Cerebellar cortex (tissue), 1 donor: Measurements from ENCODE around the gene ACHE.

Experiments used
- DNase-seq: peaks from one replicate; pipeline ENCODE4 v3.0.0-alpha.2; 2015; ENCODE audit warnings: low spot score

ACHE gene

GRCh38 chr7:100896732-100897608 lies 1.3 kb upstream of the ACHE start:
- no peak for DNase-seq

- peak; percentile 79 for DNase-seq
These were observed 456 bp upstream of the ACHE start for GRCh38 chr7:100895956-100896731.

GRCh38 chr7:100894860-100895700 lies 608 bp downstream of the ACHE start:
- DNase-seq: peak; percentile 54

GRCh38 chr7:100893910-100894721 lies 1.6 kb downstream of the ACHE start:
- DNase-seq: no peak

- DNase-seq: no peak
These were observed 2.3 kb downstream of the ACHE start for GRCh38 chr7:100893318-100893895.

GRCh38 chr7:100892364-100893317 lies 3.0 kb downstream of the ACHE start:
- no peak for DNase-seq

- DNase-seq: no peak
These were observed 4.0 kb downstream of the ACHE start for GRCh38 chr7:100891568-100892247.

GRCh38 chr7:100890653-100891567 lies 4.8 kb downstream of the ACHE start:
- DNase-seq: no peak

- no peak for DNase-seq
These were observed 6.5 kb downstream of the ACHE start, which contains the start of gene UFSP1 for GRCh38 chr7:100888988-100889750. UFSP1 (minus strand) TSS chr7:100889715; CDS start chr7:100889271, 444 bp downstream.

- no peak for DNase-seq
These were observed 7.2 kb downstream of the ACHE start for GRCh38 chr7:100888291-100888987.

- no peak for DNase-seq
These were observed 8.0 kb downstream of the ACHE start for GRCh38 chr7:100887516-100888290.

- no peak for DNase-seq
These were observed 8.7 kb downstream of the ACHE start for GRCh38 chr7:100886936-100887515.

GRCh38 chr7:100886142-100886935 lies 9.3 kb downstream of the ACHE start:
- no peak for DNase-seq

- no peak for DNase-seq
These were observed 10.1 kb downstream of the ACHE start for GRCh38 chr7:100885440-100886141.
